SK-MEL-5 (cell line): ENCODE data around the gene POLR3E. TPM values are rescaled to one million over a fixed set of nuclear protein-coding genes. Genes with fewer than 3 reads are reported as not detected.
"Not testable (repeated sequence)": the region's sequence is repeated elsewhere in the genome, so short reads cannot be mapped to it uniquely, and the experiment has no call there.

ENCODE experiments used
- DNase-seq: peaks from one replicate; pipeline ENCODE4 v3.0.0-alpha.2; 2016; ENCODE audit warnings: low read depth, low spot score
- in situ Hi-C: cut with HindIII; loops from 2 replicates; pipeline ENCODE4 v1.10.0; 2016; ENCODE audit warnings: low sequenced_read_pairs, high pct_unique_total_duplicates, low pct_unique_long_range_greater_than_20kb
- total RNA-seq: library from RNA; depleted of rRNA; stranded (reverse); fragments of >200 nt; shearing (Covaris generic); gene quantifications from 2 replicates; pipeline ENCODE4 v1.2.3, GENCODE V29; 2014

The POLR3E gene
- total RNA-seq, 1 experiment from 2014 or later, result 39.3 TPM

- DNase-seq, in situ Hi-C loops: not testable (repeated sequence)
Observed at GRCh38 chr16:22368200-22368826, 71.1 kb downstream of the POLR3E start.

GRCh38 chr16:22369221-22369811 lies 72.1 kb downstream of the POLR3E start:
- in situ Hi-C loops, result no loop called here
- DNase-seq, result peak; percentile 7

DNA sequence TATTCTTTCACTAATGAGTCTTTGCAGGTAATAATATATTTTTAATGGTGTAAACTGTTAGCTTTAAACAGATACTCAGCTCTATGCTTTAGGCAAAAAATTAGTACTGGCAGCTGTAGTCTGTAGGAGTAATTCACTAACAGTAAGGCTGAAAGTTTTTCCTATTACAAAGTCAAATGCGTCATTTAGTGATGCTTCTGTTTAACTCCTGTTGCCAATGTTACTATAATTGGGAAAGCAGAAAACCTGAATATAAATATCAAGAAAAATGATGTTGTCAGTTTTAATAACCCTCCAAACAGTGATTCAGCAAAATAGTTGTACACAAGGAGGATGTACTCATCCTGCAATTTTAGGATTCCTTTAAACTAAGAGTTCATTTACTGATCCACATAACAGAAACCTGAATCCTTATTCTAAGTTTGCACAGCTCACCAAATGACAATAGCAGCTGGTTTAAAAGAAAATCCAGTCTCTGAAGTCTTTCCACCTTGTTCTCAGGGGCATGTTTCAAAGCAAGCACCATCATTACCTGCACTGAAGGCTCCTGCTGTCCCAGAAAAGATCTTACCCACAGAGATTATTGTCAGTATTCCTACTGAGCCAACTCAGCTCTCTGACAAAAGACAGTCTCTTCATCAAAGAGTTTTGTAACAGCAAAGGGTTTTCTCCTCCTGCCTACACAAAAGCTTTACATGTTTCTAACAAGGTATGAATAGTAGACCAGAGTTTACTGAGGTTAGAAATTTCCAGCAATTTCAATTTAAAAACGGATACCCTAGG lies 73.0 kb downstream of the POLR3E start:
- no peak for DNase-seq
- in situ Hi-C loops, result no loop called here

GRCh38 chr16:22372882-22373661 lies 75.9 kb downstream of the POLR3E start:
- DNase-seq, result no peak
- in situ Hi-C loops, result no loop called here

DNA sequence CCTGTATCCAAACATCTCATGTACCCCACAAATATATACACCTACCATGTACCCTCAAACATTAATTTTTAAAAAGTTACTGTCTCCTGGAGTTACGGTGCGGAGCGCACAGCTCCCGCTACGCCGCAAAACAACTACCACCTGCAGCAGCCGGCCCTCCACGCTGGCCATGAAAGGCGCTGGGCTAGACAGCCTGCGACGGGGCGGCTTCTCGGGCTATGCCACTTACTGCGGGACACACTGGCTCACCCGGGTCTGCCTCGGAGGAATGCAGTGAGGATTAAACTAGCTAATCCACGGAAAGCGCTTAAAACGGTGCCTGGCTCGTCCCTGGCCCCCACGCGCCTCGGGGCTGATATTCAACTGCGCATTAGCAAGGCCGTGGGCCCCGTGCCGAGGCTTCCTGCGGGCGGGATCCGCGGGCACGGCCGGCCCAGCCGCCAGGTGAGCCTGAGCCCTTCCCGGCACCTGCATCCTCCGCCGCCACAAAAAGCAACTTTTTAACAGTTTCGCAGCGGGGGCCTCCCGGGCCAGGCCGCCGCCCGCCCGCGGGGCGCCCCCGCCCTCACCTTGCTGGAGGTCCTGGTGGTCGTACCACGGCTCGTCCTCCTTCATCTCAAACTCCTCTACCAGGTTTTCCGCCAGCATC lies 76.6 kb downstream of the POLR3E start:
- DNase-seq, result peak; percentile 7
- in situ Hi-C loops, result no loop called here

DNA sequence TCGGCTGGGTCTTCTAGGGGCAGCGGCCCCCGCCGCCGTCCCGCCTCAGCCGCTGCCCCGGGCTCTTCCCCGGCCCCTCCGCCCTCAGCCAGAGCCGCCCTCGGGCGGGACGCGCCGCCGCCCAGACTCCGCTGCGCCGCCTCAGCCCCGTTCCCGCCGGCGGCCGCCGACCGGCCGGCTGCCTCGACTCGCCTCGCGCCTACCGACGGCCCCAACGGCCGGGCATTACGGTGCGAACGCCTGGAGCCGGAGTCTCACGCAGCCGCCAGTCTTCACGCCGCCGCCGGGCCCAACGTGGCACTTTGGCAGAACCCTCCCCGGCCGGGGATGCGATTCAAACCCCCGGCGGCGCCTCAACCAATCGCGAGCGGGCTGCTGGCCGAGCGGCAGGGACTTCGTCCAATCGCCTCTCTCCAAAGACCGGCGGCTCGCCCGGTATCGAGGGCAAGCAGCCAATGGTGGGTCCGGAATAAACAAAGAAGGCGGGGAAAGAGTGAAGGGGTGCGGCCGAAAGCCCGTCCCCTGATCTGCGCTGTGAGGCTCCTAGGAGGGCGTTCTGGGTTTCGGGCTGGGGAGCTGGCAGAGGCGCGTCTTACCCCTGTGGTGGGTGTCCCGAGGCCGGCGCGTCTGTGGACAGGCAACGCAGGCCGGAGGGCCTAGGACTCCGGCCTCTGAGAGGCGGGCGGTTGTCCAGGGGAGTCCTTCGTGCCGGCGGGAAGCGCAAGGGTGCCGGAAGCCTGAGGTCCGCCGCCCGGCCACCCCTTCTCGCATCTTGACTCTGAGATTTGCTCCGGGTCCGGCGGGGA lies 77.3 kb downstream of the POLR3E start, which contains the start of gene CDR2:
CDR2 (minus strand) TSS at position 309 of the 806 bp plus-strand sequence. CDS start 310 bp downstream, outside the sequence.
- DNase-seq, result peak; percentile 95
- in situ Hi-C loops, result no loop called here

GRCh38 chr16:22375117-22375962 lies 78.1 kb downstream of the POLR3E start:
- peak; percentile 4 for DNase-seq
- in situ Hi-C loops, result no loop called here

DNA sequence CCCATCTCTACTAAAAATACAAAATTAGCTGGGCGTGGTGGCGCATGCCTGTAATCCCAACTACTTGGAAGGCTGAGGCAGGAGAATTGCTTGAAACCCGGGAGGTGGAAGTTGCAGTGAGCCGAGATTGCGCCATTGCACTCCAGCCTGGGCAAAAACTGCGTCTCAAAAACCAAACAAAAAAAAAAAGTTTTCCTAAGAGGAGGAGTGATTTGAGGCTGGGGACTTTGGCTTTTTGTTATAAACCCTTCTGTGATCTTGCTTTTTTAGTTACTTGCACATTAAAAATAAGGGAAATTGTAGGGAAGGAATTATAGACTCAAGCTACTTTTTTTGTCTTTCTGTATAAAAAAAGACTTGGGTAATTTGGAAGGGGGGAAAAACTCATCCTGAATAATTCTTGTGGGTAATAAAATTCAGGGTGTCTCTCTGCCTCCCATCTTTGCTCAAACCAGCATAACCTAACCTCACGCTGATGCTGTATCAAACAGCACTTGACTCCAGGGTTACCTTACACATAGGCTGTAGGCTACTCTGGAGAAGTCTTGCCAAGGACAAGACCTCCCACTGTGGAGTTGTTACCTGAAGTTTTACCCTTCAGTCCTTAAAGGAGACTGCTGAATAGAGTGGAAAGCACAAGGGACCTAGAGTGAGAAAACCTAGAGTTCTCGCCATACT lies 78.9 kb downstream of the POLR3E start:
- in situ Hi-C loops, result no loop called here
- no peak for DNase-seq

- in situ Hi-C loops, result no loop called here
- no peak for DNase-seq
Observed at GRCh38 chr16:22379656-22380055, 82.4 kb downstream of the POLR3E start.

DNA sequence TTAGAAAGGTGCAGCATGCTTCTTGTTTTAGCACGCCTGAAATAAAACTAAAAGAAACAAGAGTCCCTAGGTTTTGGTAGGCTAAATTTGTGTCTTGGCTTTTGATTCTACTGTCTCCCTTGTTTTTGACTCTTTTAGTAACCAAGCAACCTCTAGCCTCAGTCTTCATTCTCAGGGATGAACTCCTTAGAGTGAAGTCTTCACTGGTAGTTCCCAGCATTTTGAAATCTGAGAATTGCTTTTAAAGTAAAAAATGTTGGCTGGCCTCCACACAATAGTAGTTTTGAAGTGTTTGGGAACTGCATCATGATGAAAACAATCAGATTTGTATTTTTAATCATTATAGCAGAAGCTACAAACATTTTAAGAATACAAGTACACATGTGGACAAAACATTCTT lies 83.3 kb downstream of the POLR3E start:
- in situ Hi-C loops, result no loop called here
- DNase-seq, result no peak

- no peak for DNase-seq
- in situ Hi-C loops, result no loop called here
Observed at GRCh38 chr16:22381392-22381791, 84.2 kb downstream of the POLR3E start.

DNA sequence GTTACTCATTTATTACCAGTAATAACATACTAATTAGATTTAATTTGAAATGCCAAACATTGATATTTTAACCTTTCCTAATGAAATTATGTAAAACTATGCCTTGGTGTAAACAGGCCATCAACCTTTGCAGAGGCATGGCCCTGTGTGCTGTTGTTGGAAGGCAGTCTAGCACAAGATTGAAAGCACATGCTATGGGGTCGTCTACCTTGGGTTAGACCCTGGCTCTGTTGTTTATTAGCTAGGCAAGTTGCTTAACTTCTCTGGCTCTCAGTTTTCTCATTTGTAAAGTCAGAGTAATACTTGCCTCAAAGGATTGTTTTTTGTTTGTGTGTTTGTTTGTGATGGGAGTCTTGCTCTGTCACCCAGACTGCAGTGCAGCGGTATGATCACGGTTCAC lies 86.6 kb downstream of the POLR3E start:
- in situ Hi-C loops, result no loop called here
- no peak for DNase-seq
